ENCODE results near the gene RSRC1.
A peak's percentile ranks its signal among the peaks of the same experiment; 100 is the strongest.
"Not testable (repeated sequence)": the region's sequence is repeated elsewhere in the genome, so short reads cannot be mapped to it uniquely, and the experiment has no call there.

The RSRC1 gene

DNA sequence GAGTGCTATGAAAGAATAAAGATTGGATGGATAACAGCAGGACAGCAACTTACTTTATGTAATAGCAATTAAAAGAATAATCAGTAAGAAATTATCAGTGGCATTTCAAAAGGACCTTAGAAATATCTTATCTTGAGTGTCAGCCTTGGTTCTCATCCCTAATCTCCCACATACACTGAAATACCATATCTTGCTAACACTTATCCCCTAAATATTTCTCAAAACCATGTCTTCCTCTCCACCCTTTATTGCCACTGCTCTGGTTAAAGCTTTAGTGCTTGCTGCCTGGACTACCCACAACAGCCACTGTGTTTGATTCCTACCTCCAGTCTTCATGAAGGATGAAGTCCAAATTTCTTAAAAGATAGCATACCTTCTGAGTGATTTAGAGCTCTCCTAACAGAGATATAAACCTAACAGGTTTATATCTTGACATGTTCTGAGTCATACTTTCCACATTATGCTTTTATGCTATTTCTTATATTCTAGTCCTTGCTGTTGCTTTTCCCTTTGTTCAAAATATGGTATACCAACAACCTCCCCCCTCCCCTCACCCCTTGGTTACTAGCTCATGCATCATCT, 202.8 kb downstream of the RSRC1 start:
- FAIRE-seq: no peak
- no peak for DNase-seq (ENCODE audit: insufficient read length, low spot score)

DNA sequence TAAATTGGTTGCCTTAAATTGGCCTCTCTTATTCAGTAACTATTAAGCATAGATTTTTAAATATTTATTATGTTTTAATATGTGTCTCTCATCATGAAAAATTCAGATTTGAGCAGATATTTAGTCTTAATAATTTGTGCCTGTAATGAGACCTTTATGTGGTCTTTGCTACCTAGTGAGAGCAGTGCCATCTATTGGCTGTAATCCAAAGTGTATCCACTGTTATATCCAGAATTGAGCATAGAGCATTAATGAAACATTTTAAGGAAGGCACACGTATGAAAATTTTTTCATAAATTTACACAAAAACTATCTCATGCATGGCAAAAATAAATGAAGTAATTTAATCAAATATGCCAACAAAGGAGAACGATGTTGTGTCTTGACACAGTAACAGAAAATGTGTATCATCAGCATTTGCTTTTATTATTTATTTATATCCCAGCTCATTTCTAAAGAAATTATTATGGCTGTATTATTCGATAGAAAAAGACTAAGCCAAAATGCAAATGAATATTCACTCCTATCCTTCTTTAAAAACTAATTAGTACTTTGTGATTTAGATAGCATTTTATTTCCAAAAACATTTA, 203.5 kb downstream of the RSRC1 start:
- DNase-seq (ENCODE audit: insufficient read length, low spot score): no peak
- peak; percentile 74 for FAIRE-seq

DNA sequence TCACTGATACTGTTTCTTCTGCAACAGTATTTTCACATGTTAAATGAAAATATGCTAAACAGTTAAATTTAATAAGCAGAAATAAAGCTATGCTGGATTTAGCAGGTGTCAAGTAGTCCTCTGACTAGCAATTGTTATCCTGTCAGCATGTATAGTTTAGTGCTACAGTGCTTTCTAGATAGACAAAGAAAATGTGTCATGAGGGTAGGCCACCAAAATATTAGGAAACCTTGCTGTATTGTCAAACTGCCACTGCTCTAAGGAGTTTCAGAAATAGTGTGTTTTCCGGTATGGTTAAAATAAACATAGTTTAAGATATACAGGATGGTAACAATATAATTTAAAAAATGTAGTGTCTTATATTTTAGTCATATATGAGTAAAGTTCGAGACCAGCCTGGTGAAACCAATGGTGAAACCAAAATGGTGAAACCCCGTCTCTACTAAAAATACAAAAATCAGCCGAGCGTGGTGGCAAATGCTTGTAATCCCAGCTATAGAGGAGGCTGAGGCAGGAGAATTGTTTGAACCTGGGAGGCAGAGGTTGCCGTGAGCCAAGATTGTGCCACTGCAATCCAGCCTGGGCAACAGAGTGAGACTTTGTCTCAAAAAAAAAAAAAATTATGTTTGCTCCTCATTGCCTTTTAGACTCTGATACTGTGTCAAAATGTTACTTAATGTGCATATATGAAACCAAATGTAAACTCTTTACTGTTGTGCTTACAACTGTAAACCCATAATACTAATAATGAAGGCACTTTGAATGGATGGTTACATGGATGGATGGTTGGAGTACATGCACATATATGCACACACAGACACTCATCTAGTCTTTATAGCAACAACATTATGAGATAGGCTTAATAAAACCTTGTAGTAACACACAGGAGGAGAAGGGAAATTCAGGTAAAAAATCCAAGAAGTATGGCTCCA, 204.8 kb downstream of the RSRC1 start:
- FAIRE-seq (no peak), DNase-seq (ENCODE audit: insufficient read length, low spot score) (no peak)

DNA sequence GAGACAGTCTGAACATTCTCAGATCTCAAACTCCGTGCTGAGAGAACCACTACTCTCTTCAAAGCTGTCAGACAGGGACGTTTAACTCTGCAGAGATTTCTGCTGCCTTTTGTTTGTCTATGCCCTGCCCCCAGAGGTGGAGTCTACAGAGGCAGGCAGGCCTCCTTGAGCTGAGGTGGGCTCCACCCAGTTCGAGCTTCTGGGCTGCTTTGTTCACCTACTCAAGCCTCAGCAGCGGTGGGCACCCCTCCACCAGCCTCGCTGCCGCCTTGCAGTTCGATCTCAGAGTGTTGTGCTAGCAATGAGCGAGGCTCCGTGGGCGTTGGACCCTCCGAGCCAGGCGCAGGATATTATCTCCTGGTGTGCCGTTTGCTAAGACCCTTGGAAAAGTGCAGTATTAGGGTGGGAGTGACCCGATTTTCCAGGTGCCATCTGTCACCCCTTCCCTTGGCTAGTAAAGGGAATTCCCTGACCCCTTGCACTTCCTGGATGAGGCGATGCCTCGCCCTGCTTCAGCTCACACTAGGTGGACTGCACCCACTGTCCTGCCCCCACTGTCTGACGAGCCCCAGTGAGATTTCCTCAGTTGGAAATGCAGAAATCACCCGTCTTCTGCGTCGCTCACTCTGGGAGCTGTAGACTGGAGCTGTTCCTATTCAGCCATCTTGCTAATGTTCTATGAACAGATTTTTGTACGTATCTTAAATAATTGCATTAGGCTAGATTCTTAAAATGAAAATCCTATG, 220.0 kb downstream of the RSRC1 start:
- not testable (repeated sequence) for FAIRE-seq; DNase-seq (ENCODE audit: insufficient read length, low spot score)

DNA sequence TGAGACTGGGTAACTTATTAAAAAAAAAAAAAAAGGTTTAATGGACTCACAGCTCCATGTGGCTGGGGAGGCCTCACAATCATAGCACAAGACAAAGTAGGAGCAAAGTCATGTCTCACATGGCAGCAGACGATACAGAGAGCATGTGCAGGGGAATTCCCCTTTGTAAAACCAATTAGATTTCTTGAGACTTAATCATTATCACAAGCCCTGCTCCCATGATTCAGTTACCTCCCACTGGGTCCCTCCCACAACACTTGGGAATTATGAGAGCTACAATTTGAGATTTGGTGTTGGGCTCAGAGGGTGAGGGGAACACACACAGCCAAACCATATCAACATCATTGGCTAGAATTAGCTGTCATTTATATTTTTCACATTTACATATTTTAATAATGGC, 221.0 kb downstream of the RSRC1 start:
- DNase-seq (ENCODE audit: insufficient read length, low spot score): no peak
- FAIRE-seq: no peak

DNA sequence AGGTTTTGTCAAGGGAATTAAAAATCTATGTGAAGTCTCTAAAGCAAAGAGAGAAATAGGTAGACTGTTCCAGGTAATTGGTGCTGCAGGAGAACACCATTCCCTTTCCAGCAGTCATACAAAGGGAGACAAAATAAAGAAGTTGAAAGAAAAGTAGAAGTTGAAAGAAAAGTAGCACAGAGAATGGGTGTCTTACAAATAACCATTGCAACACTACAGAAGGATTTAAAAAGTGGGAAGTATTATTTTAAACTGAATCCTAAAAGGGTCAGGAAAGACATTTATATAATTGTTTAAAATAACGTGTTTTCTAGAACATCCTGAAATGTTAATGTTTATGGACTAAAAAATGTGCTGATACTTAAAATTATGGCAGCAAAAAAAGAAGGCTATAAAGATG, 223.8 kb downstream of the RSRC1 start:
- DNase-seq (ENCODE audit: insufficient read length, low spot score) (no peak), FAIRE-seq (no peak)

DNA sequence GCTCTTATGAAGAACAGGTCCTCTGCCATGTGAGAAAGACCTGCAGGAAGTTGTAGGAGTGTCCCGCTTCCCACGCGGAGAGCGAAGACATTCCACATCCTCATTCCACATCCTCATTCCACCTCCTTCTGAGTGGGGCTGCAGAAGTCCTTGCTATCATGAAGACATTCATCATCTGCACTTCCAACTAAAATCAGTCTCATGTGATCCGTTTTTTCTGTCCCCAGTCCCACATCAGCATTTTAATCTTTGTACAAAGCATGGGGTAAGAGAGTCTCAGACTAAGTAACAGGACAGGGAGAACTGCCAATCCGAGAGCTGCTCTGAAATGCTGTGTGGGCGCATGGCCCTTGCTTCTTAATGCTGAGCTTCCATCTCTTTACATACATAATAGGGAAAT, 227.2 kb downstream of the RSRC1 start:
- DNase-seq (ENCODE audit: insufficient read length, low spot score) (no peak), FAIRE-seq (no peak)

DNA sequence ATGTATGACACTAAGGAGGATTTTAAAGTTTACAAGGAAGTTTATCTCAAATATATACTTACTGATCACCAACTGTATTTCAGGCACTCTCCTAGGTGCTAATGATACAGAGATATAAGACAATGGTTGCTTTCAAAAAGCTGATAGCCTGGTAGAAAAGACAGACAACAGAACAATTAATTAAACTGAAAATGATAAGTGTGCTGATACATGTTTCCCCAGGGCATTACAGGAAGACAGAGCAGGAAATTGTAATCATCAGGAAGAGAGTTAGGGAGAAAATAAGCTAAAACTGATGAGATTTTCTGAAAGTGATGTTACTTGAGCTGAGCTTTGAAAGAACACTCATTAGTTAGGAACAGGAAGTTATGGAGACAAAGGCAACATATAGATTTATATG, 229.7 kb downstream of the RSRC1 start:
- no peak for DNase-seq (ENCODE audit: insufficient read length, low spot score)
- FAIRE-seq: no peak

DNA sequence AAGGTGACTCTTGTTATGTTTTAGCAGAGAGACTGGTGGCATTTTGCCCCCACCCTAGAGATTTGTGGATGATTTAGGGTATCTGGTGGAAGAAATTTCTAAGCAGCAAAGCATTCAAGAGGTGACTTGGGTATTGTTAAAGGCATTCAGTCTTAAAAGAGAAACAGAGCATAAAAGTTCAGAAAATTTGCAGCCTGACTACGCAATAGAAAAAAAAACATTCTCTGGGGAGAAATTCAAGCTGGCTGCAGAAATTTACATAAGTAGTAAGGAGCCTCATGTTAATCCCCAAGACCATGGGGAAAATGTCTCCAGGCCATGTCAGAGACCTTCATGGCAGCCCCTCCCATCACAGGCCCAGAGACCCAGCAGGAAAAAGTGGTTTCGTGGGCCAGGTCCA, 231.1 kb downstream of the RSRC1 start:
- FAIRE-seq: not testable (repeated sequence)

DNA sequence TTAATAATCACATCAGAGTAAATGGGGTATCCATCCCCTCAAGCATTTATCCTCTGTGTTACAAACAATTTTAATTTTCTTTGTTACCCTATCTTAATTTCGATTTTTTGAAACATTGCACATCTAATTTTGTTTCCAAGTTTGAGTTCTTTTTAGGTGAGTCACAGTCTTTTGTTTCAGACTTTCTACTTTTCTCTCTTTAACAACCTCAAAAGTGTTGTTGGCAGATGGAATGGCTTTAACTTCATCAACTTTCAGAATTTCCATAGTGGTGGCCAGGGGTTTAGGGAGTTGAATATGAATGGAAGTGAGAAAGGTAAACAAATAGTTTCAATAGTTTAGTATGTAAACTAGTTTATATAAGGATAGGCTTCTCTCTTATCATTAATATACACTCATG, 238.1 kb downstream of the RSRC1 start:
- DNase-seq (ENCODE audit: insufficient read length, low spot score) (no peak), FAIRE-seq (no peak)

More for the DNA sequence above, 231.1 kb downstream of the RSRC1 start:
- DNase-seq (ENCODE audit: insufficient read length, low spot score): not testable (repeated sequence)

DNA sequence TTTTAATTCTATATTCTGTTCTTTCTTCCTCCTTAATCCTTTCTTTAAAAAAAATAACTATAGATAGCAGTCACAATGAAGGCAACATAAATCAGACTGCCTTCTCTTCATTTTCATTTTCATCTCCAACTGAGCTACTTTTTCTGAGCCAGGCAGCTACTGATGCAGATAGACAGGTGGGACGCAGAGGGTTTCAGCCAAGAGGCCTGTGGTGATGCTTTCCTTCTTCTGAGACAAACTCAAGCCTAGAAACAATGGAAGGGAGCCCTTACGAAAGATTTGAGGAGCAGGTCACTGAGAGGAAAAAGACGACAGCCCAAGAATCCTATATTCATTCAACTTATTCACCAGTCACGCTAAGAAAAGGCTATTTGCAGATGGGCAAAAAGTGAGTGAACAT, 241.1 kb downstream of the RSRC1 start:
- FAIRE-seq (no peak), DNase-seq (ENCODE audit: insufficient read length, low spot score) (no peak)

DNA sequence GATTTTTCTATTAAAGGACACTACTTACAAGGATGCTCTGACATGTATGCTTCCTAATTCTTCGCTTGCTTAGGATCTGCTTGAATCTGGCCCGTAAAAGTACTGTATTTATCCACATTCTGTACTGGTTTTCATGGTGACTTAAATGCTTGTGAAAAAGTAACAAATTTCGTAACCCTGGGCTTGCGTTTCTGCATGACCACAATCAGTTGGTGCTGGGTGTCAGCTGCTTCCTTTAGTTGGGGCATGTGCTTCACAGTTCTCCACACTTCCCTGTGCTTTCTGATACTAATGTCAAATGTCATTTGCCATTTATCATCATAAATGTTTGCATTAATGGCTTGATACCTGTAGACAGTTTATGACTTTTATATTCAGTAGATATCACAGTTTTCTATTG, 242.7 kb downstream of the RSRC1 start:
- peak; percentile 96 for FAIRE-seq
- DNase-seq (ENCODE audit: insufficient read length, low spot score): no peak

DNA sequence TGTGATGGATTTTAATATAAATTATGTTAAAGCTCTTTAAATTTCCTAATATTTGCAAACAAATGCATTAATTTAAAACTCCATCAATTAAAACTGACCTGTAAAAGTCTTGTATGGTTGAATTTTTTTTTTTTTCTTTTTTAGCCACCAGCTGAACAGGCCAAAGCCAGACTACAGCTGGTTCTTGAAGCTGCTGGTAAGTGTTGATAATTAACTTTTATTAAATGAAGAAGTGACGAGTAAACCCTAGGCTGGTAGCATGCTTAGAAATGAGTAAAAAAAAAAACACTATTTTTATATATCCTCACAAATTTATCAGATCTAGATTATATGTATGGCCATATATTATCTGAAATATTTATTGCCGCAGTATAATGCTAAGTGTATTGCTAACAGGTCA, 244.8 kb downstream of the RSRC1 start:
- DNase-seq (ENCODE audit: insufficient read length, low spot score) (no peak), FAIRE-seq (no peak)

DNA sequence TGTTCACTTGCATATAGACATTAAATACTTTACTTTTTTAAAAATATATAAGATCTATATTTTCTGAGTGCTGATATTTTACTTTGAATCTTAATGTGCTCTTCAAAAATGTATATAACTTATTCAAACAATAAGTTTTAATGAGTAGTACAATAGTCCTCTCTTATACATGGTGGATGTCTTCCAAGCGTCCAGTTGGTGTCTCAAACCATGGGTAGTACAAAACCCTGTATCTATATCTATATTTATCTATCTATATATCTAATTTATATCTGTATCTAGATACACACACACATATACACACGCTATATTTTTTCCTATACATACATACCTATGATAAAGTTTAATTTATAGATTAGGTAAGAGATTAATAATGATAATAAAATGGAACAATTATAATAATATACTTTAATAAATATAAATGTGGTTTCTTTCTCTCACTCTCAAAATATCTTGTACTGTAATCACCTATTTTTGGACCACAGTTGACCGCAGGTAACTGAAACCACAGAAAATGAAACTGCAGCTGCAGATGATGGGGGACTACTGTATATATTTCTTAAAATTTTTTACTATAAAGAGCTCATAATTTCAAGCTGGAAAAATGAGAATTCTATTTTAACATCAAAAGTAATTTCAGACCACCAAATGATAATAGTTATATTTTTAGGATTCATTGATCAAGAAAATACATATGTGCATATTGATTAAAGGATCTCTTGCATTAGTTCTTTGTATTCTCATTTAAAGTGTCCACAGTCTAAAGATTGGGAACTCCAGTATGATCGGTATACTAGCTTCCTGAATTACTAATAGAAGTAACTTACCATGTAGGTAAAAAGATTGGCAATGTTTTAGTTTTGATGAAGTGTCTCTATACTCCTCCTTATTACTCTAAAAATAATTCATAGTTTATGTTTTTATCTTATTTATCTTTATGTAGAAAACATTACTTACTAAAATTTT, 246.0 kb downstream of the RSRC1 start:
- FAIRE-seq (peak; percentile 82), DNase-seq (ENCODE audit: insufficient read length, low spot score) (no peak)

DNA sequence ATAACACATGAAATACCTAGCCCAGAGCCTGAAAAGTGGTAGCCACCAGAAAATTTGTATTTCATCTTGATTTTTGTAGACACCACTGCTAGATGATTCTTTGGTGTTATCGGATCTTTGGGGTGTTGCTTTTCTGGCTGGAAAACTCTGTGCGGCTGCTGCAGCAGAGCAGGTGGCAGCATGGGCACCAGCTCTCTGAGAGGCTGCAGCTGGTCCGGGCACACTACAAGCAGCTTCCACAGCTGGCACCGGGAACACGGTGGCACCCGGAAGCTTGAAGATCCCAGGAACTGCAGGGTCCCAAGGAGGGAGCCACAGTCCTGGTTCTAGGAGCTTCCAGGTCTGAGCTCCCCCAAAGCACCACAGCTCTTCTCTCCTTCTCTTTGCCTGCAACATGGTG, 249.4 kb downstream of the RSRC1 start:
- FAIRE-seq (no peak), DNase-seq (ENCODE audit: insufficient read length, low spot score) (no peak)

DNA sequence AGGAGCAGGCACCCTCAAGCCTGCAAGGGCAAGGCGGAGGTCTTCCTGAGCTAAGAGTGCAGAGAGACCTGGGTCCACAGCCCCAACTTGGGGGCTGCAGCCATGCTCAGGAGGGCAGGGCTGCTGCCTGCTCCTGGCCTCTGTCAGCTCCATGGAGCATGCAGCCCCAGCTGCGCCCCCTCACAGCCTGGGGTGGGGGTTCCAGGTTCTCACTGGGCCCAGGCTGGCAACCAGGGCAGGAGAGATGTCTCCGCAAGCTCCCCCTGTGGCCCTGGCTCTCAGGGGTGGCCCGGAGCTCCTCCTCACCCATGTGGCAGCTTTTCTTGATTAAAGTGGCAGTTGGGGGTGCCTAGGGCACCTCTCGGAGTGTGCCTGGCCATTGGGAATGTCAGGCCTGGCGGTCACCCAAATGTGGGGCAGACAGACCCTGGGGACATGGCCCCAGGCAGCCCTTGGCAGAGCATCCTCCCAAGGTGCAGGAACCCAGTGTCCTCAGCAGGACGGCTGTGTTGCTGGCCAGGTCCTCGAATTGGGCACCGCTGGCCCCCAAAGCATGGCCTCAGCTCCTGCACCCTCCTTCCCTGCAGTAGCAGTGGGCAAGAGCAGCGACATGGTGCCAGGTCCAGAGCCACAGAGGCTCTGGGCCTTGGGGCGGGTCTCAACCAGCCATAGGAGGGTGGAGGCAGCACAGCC, 251.0 kb downstream of the RSRC1 start:
- no peak for DNase-seq (ENCODE audit: insufficient read length, low spot score)
- FAIRE-seq: no peak

DNA sequence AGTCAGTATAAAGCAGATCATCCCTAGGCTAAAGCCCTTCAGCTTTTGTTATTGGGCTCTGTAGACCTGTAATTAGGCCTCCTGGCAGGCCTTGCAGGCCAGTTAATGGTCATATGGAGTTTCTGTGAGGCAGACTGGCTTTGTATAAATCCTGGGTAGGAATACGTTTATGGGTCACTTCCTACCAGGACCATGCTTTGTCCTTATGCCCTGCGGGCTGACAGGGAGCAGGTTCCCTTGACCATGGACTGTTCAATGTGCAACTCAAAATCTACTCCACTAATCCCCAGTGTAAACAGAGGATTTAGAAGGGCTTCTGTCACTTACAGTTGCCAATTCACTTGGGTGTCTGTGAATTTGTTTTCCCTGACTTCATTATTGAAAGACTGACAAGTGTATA, 258.4 kb downstream of the RSRC1 start:
- DNase-seq (ENCODE audit: insufficient read length, low spot score) (no peak), FAIRE-seq (no peak)

DNA sequence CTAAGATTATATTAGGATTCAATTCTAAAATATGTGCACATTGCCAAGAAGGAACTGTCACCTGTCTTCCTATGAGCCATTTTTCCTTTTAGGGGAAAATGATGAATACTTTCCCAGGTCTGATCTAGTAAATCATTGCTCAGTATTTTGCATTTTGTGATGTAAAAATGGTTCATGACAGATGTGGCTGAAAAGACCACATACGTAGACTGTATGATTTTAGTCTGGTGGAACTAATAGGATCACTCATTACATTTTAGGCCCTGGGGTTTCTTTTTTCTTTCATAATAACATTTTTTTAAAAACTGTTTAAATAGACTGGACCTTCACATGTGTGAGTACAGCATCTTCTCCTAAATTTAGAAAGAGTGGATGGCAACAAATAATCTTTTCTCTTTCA, 259.4 kb downstream of the RSRC1 start:
- FAIRE-seq (no peak), DNase-seq (ENCODE audit: insufficient read length, low spot score) (no peak)

DNA sequence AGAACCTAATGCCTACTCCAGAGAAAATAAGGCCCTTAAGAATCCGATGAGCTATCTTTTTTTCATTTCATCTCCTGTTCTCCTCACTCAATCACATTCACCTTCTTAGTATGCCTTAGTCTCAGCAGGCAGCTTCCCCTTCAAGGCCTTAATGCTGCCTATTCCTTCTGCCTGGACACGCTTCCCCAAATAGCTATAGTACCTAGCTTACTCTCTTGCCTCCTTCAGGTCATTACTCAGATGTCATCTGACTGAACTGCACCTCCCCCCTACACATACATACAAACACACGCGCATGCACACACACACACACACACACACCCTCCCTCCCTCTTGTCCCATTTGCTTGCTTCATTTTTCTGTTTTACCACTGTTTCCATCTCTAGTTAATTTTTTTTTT, 269.6 kb downstream of the RSRC1 start:
- no peak for DNase-seq (ENCODE audit: insufficient read length, low spot score)
- FAIRE-seq: no peak
